ENCODE measurements around the gene ITGA7. TPM values are rescaled to one million over a fixed set of nuclear protein-coding genes. Genes with fewer than 3 reads are reported as not detected.

ITGA7 gene
- total RNA-seq, 1 donor from 2014 or later: 4.0 TPM

DNA sequence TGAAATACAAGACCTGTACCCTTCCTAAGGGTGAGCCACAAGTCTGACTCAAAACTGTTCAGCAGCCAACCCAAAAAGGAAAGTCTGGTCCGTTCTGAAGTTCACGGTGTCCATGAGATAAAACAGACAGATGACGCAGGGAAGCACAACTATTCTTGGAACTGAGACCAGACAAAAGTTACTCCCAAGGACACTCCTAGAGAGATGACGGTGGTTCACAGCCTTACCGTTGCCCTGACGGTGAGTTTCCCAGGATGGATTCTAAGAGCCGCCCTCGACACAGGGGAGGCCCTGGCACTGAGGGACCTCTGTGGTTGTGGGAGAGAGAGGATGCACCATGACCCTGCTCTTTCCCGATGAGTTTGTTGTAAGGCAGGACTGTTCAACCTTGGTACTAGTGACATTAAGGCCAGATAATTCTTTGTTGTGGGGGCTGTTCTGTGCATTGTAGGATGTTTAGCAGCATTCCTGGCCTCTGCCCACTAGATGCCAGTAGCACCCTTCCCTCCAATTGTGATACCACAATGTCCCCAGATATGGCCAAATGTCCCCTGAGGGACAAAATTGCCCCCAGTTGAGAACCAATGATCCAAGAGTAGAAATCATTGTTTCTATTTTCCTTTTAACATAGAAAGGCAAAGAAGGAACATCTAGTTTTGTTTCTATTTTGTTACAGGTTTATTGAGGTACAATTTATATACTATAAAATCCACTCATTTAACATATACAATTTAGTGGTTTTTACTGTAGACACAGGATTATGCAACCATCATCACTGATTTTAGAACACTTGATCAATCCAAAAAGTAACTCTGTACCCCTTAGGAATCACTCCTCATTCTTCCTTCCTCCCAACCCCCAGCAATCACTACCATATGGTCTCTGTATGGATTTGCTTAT is 48.0 kb downstream of the ITGA7 start:
- no peak for TF ChIP-seq CTCF (IDR thresholded peaks at IDR 0.05; ENCODE audit: unreplicated experiment)
- Mint-ChIP-seq H3K4me1 (ENCODE audit: unreplicated experiment) (no peaks in the 10 kb centered on the region), H3K9me3 (ENCODE audit: unreplicated experiment) (no peaks in the 10 kb centered on the region), H3K36me3 (ENCODE audit: low read depth, unreplicated experiment) (no peaks in the 10 kb centered on the region), H3K27ac (ENCODE audit: unreplicated experiment) (no peak overlapping the region), H3K4me3 (ENCODE audit: unreplicated experiment) (no peak overlapping the region), H3K27me3 (ENCODE audit: unreplicated experiment) (peaks cover 8% of the 10 kb centered on the region)
- peak; percentile 21 for DNase-seq (ENCODE audit: low spot score)

- Mint-ChIP-seq H3K4me1 (ENCODE audit: unreplicated experiment) (no peaks in the 10 kb centered on the region), H3K36me3 (ENCODE audit: low read depth, unreplicated experiment) (no peaks in the 10 kb centered on the region), H3K27ac (ENCODE audit: unreplicated experiment) (no peak overlapping the region), H3K27me3 (ENCODE audit: unreplicated experiment) (peaks cover 8% of the 10 kb centered on the region), H3K4me3 (ENCODE audit: unreplicated experiment) (no peak overlapping the region), H3K9me3 (ENCODE audit: unreplicated experiment) (no peaks in the 10 kb centered on the region)
- TF ChIP-seq CTCF (IDR thresholded peaks at IDR 0.05; ENCODE audit: unreplicated experiment): no peak
- no peak for DNase-seq (ENCODE audit: low spot score)
Observed at GRCh38 chr12:55658635-55659391, 48.9 kb downstream of the ITGA7 start.

DNA sequence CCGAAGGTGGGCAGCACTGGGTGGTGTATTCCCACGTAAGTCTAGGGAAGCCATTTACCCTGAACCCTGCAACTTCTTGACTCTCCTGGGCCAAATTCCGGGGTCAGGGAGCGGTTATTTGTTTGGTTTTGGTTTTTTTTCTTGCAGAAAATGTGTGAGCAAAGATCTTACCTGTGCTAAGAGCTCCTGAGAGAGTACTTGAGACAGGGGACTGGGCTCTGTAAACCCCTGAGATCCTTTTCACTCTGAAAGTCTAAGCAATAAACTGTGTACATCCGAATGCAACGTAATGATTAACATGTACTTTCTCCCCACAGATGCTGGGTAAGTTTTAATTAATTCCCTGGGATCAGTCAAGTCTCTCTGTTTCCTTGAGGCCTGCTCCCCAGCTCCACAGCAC is 49.5 kb downstream of the ITGA7 start:
- DNase-seq (ENCODE audit: low spot score): no peak
- Mint-ChIP-seq H3K4me3 (ENCODE audit: unreplicated experiment) (no peak overlapping the region), H3K27me3 (ENCODE audit: unreplicated experiment) (peaks cover 8% of the 10 kb centered on the region), H3K9me3 (ENCODE audit: unreplicated experiment) (no peaks in the 10 kb centered on the region), H3K27ac (ENCODE audit: unreplicated experiment) (no peak overlapping the region), H3K4me1 (ENCODE audit: unreplicated experiment) (no peaks in the 10 kb centered on the region), H3K36me3 (ENCODE audit: low read depth, unreplicated experiment) (no peaks in the 10 kb centered on the region)
- no peak for TF ChIP-seq CTCF (IDR thresholded peaks at IDR 0.05; ENCODE audit: unreplicated experiment)

DNA sequence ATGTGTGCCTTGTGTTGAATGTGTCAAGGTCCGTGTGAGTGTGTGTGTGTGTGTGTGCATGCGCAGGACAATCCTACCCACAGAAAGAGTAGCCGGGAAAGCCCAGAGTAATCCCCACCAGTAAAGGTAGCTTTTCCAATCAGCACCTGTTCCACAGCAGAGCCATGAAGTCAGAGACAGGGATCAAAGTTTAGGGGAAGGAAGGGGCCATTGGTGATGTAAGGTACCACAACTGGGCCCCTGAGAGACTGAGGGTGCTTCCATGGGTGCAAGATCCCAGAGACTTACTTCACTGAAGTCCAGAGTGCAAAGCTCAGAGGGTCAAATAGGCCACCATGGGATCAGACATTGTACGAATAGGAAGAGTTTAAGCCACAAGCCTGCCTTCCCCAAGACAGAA is 50.5 kb downstream of the ITGA7 start:
- H3K4me1 Mint-ChIP-seq (ENCODE audit: unreplicated experiment): no peaks in the 10 kb centered on the region
- H3K27ac Mint-ChIP-seq (ENCODE audit: unreplicated experiment): no peak overlapping the region
- no peak for DNase-seq (ENCODE audit: low spot score)
- H3K27me3 Mint-ChIP-seq (ENCODE audit: unreplicated experiment): peaks cover 8% of the 10 kb centered on the region
- no peak for TF ChIP-seq CTCF (IDR thresholded peaks at IDR 0.05; ENCODE audit: unreplicated experiment)
- H3K9me3 Mint-ChIP-seq (ENCODE audit: unreplicated experiment): no peaks in the 10 kb centered on the region
- no peaks in the 10 kb centered on the region for H3K36me3 Mint-ChIP-seq (ENCODE audit: low read depth, unreplicated experiment)
- H3K4me3 Mint-ChIP-seq (ENCODE audit: unreplicated experiment): no peak overlapping the region

Measured in endothelial cell (in vitro differentiated cells).